OCI-LY3 (cell line): ENCODE data around the gene CACNG4.

Source experiments
- H2AFZ ChIP-seq: fragments of 200-600, 300-600 bp; shearing (Covaris generic); 2 replicates; pipeline ENCODE4 v1.6.0; 2014; ENCODE audit warnings: antibody characterized with exemption, low read depth, low read length
- H3K27ac ChIP-seq: fragments of 200-600, 300-600 bp; sonication (generic); 2 replicates; pipeline ENCODE4 v1.5.1; 2014; ENCODE audit warnings: mild to moderate bottlenecking, low read length, moderate library complexity, mixed read lengths
- H3K27me3 ChIP-seq: fragments of 200-600, 300-600 bp; sonication (generic); 2 replicates; pipeline ENCODE4 v1.6.1; 2014; ENCODE audit warnings: low read depth, low read length, mixed read lengths
- H3K36me3 ChIP-seq: fragments of 200-600, 300-600 bp; sonication (generic); replicated peaks from 2 replicates; pipeline ENCODE3; 2014; ENCODE audit warnings: low read depth, low read length, mixed read lengths
- H3K4me1 ChIP-seq: fragments of 300-600, 200-600 bp; sonication (generic); 2 replicates; pipeline ENCODE4 v1.6.1; 2014; ENCODE audit warnings: low read length, mixed read lengths
- H3K4me2 ChIP-seq: fragments of 200-600, 300-600 bp; sonication (generic); 2 replicates; pipeline ENCODE4 v1.6.1; 2014; ENCODE audit warnings: low read length, mixed read lengths
- H3K4me3 ChIP-seq: fragments of 300-600, 200-600 bp; sonication (generic); 2 replicates; pipeline ENCODE4 v1.5.1; 2014; ENCODE audit warnings: antibody characterized with exemption, mild to moderate bottlenecking, low read length, moderate library complexity
- H3K79me2 ChIP-seq: fragments of 300-600, 200-600 bp; shearing (Covaris generic); 2 replicates; pipeline ENCODE4 v1.6.1; 2014; ENCODE audit warnings: mild to moderate bottlenecking, low read length, mixed read lengths
- H3K9ac ChIP-seq: fragments of 300-600, 200-600 bp; shearing (Covaris generic); 2 replicates; pipeline ENCODE4 v1.6.0; 2014; ENCODE audit warnings: mild to moderate bottlenecking, low read length, moderate library complexity
- H3K9me3 ChIP-seq: fragments of 200-600, 300-600 bp; shearing (Covaris generic); 2 replicates; pipeline ENCODE4 v1.6.1; 2014; ENCODE audit warnings: low read length, mixed read lengths; ENCODE audit not compliant: insufficient read depth
- H4K20me1 ChIP-seq: fragments of 200-600, 300-600 bp; sonication (generic); 2 replicates; pipeline ENCODE4 v1.6.1; 2016; ENCODE audit warnings: low read length, mixed read lengths; ENCODE audit not compliant: insufficient read depth
- EZH2phosphoT487 ChIP-seq: fragments of 200-600 bp; shearing (Covaris generic); IDR thresholded peaks from 2 replicates; pipeline ENCODE4 v1.6.1; 2018; ENCODE audit warnings: antibody characterized with exemption, mixed run types, low read depth
- TF ChIP-seq, protein P1 (sequence below): fragments of 200-600, 300-600 bp; sonication (generic); IDR thresholded peaks from 2 replicates; pipeline ENCODE4 v1.5.1; 2014; ENCODE audit warnings: antibody characterized with exemption, low read length, low read depth

Gene CACNG4

DNA sequence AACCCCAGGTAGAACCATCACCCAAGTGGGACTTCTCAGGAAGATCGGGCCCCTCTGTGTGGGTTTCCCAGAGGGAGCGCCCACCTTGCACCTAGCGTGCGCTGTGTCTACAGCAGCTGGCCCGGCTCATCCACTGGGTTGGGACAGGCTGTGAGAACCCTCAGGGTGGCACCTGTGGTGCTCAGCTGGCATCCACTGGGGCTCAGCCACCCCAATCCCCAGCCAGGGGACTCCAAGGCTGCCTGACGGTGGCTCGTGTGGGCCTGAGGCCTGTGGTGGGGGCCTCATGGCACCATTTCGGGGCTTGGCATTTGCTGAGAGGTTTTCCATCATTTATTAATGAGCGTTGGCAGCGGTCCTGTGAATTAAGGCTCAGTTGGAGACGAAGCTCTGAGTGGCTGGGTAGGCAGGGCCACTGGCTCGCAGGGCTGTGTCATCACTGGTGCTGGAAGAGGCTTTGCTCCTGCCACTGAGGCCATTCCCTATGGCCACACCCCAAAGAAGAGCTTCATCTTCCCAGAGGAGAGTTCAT is 28.5 kb downstream of the CACNG4 start:
- no peaks in the 10 kb centered on the region for H3K9me3 ChIP-seq
- no peak overlapping the region for H3K27ac ChIP-seq
- H3K4me3 ChIP-seq: no peak overlapping the region
- no peak overlapping the region for H2AFZ ChIP-seq
- H3K4me2 ChIP-seq: no peak overlapping the region
- no peaks in the 10 kb centered on the region for H3K36me3 ChIP-seq
- TF ChIP-seq, protein P1, sequence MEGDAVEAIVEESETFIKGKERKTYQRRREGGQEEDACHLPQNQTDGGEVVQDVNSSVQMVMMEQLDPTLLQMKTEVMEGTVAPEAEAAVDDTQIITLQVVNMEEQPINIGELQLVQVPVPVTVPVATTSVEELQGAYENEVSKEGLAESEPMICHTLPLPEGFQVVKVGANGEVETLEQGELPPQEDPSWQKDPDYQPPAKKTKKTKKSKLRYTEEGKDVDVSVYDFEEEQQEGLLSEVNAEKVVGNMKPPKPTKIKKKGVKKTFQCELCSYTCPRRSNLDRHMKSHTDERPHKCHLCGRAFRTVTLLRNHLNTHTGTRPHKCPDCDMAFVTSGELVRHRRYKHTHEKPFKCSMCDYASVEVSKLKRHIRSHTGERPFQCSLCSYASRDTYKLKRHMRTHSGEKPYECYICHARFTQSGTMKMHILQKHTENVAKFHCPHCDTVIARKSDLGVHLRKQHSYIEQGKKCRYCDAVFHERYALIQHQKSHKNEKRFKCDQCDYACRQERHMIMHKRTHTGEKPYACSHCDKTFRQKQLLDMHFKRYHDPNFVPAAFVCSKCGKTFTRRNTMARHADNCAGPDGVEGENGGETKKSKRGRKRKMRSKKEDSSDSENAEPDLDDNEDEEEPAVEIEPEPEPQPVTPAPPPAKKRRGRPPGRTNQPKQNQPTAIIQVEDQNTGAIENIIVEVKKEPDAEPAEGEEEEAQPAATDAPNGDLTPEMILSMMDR: no peak
- no peak for TF ChIP-seq EZH2phosphoT487
- H3K9ac ChIP-seq: no peak overlapping the region
- no peaks in the 10 kb centered on the region for H3K4me1 ChIP-seq
- H3K27me3 ChIP-seq: peaks cover 7% of the 10 kb centered on the region
- no peaks in the 10 kb centered on the region for H4K20me1 ChIP-seq
- no peaks in the 10 kb centered on the region for H3K79me2 ChIP-seq

DNA sequence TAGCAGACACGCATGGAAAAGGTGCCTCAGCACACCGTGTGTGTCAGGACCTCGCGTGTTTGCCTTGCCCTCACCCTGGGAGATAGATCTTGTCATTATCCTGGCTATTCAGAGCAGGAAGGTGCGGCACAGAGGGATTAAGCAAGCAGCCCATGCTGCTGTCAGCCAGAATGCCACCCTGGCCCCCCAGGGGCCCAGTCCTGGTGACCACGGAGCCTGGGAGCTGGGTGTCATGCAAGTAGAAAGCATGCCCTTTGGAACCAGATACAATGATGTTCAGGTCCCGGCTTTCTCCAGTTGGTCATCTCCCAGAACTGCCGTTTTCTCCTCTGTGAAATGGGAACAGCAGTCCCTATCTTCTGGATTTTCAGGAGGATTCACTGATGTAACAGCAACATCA is 29.9 kb downstream of the CACNG4 start:
- Histone ChIP-seq H4K20me1 (no peaks in the 10 kb centered on the region), H3K4me3 (no peak overlapping the region), H3K4me2 (no peak overlapping the region), H2AFZ (no peak overlapping the region), H3K79me2 (no peaks in the 10 kb centered on the region), H3K9ac (no peak overlapping the region), H3K4me1 (no peaks in the 10 kb centered on the region), H3K36me3 (no peaks in the 10 kb centered on the region), H3K9me3 (no peaks in the 10 kb centered on the region), H3K27ac (no peak overlapping the region), H3K27me3 (peaks cover 7% of the 10 kb centered on the region)
- TF ChIP-seq, protein P1: no peak
- no peak for TF ChIP-seq EZH2phosphoT487

DNA sequence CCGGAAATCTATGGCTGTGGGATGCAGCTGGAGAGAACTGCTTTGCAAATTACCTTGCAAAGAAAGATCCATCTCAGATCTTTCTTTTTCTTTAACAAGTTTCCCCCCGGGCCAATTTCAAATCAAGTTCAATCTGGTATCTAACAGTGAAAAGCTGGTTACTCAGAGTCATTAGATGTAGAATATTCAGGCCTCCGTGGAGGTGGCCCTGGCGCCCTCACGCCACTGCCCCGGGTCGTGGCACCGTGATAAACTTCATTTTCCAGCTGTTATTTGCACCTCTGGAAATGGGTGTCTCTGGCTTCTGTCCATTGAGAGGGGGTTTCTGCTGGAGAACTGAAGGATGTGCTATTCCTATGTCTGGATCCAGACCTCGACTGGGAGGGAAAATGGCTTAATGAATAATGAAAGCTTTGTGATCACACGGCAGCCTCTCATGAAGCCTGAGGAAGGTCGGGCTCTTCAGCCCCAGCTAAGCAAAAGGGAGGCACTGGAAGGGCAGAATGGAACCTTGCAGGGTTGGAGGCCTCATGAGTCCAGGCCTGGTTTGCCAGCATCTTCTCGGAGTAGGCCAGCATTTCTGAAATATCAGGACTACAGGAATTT is 30.5 kb downstream of the CACNG4 start:
- Histone ChIP-seq H3K36me3 (no peaks in the 10 kb centered on the region), H2AFZ (no peak overlapping the region), H3K27me3 (peaks cover 1% of the 10 kb centered on the region), H3K9ac (no peak overlapping the region), H3K4me3 (no peak overlapping the region), H3K4me2 (no peak overlapping the region), H3K27ac (no peak overlapping the region), H4K20me1 (no peaks in the 10 kb centered on the region), H3K79me2 (no peaks in the 10 kb centered on the region), H3K9me3 (no peaks in the 10 kb centered on the region), H3K4me1 (no peaks in the 10 kb centered on the region)
- no peak for TF ChIP-seq EZH2phosphoT487
- TF ChIP-seq, protein P1: no peak

DNA sequence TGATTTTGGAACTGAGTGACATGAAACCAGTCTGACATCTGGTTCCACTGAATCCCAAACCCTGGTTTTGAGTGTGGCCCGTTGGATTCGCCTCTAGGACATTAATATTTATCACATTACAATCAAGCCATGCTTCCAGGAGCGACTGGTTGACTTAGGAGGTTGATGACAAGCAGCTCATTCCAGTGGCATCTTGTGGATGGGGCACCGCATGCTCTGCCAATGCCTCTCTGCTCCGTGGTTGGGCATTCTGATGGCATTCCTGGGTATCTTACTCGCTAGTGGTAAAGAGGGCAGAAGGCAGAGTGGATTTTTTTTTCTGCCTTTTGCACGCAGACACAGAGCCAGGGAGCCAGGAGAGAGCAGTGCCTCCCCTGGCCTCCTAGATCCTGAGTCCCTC is 31.4 kb downstream of the CACNG4 start:
- no peaks in the 10 kb centered on the region for H3K9me3 ChIP-seq
- H2AFZ ChIP-seq: no peak overlapping the region
- no peaks in the 10 kb centered on the region for H3K27me3 ChIP-seq
- no peak overlapping the region for H3K4me2 ChIP-seq
- H3K79me2 ChIP-seq: no peaks in the 10 kb centered on the region
- H3K4me3 ChIP-seq: no peak overlapping the region
- TF ChIP-seq EZH2phosphoT487: no peak
- TF ChIP-seq, protein P1: no peak
- no peaks in the 10 kb centered on the region for H3K36me3 ChIP-seq
- H3K4me1 ChIP-seq: no peaks in the 10 kb centered on the region
- no peak overlapping the region for H3K9ac ChIP-seq
- H4K20me1 ChIP-seq: no peaks in the 10 kb centered on the region
- no peak overlapping the region for H3K27ac ChIP-seq
